Coronary artery (tissue), 2 donors: ENCODE measurements around the gene CSRNP2.

Source experiments
- DNase-seq: peaks from one replicate; pipeline ENCODE4 v3.0.0-alpha.2; 2017; ENCODE audit warnings: low spot score
- H3K27ac ChIP-seq, 2 donors: fragments of 200-600 bp; sonication (generic); one replicate each; pipeline ENCODE4 v1.5.1; 2016 to 2019
- H3K4me3 ChIP-seq: fragments of 200-600 bp; sonication (generic); 2 replicates; pipeline ENCODE4 v1.5.1; 2016; ENCODE audit warnings: mild to moderate bottlenecking, moderate library complexity
- CTCF ChIP-seq: fragments of 200-600 bp; sonication (generic); IDR thresholded peaks from one replicate; pipeline ENCODE4 v1.5.1; 2019; ENCODE audit warnings: antibody characterized with exemption

CSRNP2 gene

GRCh38 chr12:51124504-51124903 is 41.1 kb upstream of the CSRNP2 start:
- H3K4me3 ChIP-seq, result no peak overlapping the region
- DNase-seq, result no peak
- H3K27ac ChIP-seq, result no peak overlapping the region
- TF ChIP-seq CTCF, result no peak

DNA sequence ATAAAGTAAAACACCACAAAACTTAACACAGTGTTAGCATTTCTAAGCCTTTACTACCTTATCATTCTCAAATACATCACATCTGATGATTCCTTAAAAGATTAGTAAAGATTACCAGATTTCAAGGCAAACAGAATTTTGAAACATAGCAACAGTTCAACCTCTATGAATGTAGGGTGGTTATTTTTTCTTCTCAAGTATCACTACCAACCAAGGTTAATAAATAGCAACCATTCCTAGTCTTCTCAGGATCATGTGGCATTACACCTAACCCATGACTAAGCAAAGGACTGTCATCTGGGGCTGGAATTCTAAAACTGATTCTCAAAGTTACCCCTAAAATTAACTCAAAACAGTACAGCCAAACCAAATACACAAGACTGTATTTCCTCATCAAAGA is 39.4 kb upstream of the CSRNP2 start:
- Histone ChIP-seq H3K27ac (no peak overlapping the region), H3K4me3 (no peak overlapping the region)
- no peak for TF ChIP-seq CTCF
- DNase-seq, result no peak

DNA sequence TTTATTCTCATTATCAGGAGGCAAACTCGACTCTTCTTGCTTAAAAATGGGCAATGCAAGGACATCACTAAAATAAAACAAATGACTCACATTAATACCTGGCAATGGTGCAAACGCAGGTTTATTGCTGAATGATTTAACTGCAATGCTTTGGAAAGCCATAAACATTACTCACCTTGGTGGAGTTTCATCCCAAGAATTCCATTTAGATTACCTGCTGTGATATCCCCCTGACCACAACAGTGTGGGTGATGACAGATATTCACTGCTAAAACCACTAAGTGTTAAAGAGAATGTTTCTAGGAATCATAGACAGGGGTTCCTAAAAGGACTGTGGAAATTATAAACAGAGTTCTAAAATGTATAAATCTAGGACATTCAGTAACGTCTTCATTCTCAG is 35.3 kb upstream of the CSRNP2 start:
- DNase-seq, result no peak

DNA sequence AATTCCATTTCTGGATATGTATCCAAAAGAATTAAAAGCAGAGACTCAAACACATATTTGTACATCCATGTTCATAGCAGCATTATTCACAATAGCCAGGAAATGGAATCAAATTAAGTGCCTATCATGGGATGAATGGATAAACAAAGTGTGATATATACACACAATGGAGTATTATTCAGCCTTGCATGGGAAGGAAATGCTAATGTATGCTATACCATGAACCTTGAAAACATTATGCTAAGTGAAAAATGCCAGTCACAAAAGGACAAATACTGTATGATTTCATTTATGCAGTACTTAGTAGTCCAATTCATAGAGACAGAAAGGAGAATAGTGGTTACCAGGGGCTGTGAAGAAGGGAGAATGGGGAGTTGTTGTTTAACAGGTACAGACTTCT is 32.1 kb upstream of the CSRNP2 start:
- Histone ChIP-seq H3K27ac (no peak overlapping the region), H3K4me3 (no peak overlapping the region)
- TF ChIP-seq CTCF, result no peak
- DNase-seq, result no peak

More for the DNA sequence above, 35.3 kb upstream of the CSRNP2 start:
- Histone ChIP-seq H3K27ac (no peak overlapping the region), H3K4me3 (no peak overlapping the region)
- no peak for TF ChIP-seq CTCF

DNA sequence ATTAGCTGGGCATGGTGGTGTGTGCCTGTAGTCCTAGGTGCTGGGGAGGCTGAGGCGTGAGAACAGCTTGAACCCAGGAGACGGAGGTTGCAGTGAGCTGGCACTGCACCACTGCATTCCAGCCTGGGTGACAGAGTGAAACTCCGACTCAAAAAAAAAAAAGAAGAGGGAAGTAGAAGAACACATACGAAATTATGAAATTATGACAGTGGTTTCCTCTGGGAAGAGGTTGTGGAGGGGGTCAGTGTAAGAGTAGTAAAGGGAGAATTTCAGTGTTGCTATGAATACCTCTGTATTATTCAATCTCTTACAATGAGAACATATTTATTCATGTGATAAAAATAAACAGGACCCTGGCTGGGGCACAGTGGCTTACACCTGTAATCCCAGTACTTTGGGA is 24.7 kb upstream of the CSRNP2 start:
- TF ChIP-seq CTCF, result no peak
- Histone ChIP-seq H3K4me3 (no peak overlapping the region), H3K27ac (no peak overlapping the region)
- DNase-seq, result no peak

DNA sequence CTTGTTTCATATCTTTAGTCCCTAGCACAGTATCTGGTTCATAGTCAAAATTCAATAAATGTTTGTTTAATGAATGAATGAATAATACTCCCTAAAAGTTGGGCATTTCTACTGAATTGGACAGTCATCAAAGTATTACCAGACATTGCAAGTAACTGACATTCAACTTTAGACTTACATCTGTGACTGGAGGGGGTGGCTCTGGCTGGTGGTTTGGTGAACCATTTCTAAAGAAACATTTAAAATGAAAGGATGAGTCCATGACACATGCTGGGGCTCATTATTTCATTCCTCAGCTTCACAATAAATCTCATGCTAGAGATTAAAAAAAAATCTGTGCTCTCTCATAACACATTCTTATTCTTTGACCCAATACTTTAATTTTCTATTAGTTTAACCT is 20.6 kb upstream of the CSRNP2 start:
- no peak overlapping the region for H3K27ac ChIP-seq
- no peak for TF ChIP-seq CTCF
- DNase-seq, result no peak
- no peak overlapping the region for H3K4me3 ChIP-seq

DNA sequence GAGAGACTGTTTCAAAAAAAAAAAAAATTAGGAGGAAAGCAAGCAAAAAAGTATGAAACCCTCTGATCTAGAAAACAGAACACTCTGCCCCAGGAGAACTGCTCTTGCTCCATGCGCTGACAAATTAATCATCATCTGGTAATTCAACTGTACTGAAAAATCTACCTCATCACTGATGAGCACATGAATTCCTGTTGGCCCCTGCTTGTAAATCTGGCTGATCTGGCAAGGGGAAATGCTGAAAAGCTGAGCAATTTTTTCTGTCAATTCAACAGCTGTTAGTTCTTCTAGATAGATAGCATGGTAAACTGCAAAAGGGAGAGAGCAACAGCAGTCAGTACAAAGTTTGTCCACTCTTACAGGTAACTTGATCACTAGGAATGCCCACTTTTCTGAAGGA is 15.2 kb upstream of the CSRNP2 start:
- TF ChIP-seq CTCF, result no peak
- no peak for DNase-seq
- no peak overlapping the region for H3K4me3 ChIP-seq
- no peak overlapping the region for H3K27ac ChIP-seq
